ENCODE data around the gene PLAAT4.

PLAAT4 gene

GRCh38 chr11:63516109-63516508 is 20.5 kb upstream of the PLAAT4 start:
- DNase-seq: no peak
- Histone ChIP-seq H3K27me3 (no peaks in the 10 kb centered on the region), H3K4me3 (ENCODE audit: low read depth, low read length) (no peak overlapping the region), H3K36me3 (no peaks in the 10 kb centered on the region), H3K9me3 (no peaks in the 10 kb centered on the region), H3K4me1 (no peaks in the 10 kb centered on the region)
- no peak for TF ChIP-seq CTCF (IDR thresholded peaks at IDR 0.05; ENCODE audit: low read depth, low read length)

DNA sequence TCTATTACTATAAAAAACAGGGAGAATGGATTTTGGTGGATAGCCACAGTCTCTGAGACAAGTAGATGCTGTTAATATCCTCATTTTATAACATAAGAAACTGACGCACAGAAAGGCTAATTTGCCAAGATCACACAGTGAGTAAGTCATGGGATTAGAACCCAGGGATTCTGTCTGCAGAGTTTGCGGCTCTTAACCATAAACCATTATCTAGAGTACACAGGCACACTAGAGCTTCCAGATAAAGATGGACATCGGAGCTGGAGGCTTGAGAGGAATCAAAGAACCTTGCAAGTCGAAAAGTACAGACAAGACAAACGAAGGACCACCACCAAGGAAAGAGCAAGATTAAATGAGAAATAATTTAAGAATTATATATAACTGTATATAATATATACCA is 19.5 kb upstream of the PLAAT4 start:
- DNase-seq: no peak
- no peaks in the 10 kb centered on the region for H3K9me3 ChIP-seq
- TF ChIP-seq CTCF (IDR thresholded peaks at IDR 0.05; ENCODE audit: low read depth, low read length): no peak
- H3K4me3 ChIP-seq (ENCODE audit: low read depth, low read length): no peak overlapping the region
- no peaks in the 10 kb centered on the region for H3K4me1 ChIP-seq
- no peaks in the 10 kb centered on the region for H3K27me3 ChIP-seq
- no peaks in the 10 kb centered on the region for H3K36me3 ChIP-seq

- Histone ChIP-seq H3K4me1 (no peaks in the 10 kb centered on the region), H3K36me3 (no peaks in the 10 kb centered on the region), H3K27me3 (no peaks in the 10 kb centered on the region), H3K9me3 (no peaks in the 10 kb centered on the region), H3K4me3 (ENCODE audit: low read depth, low read length) (no peak overlapping the region)
- no peak for DNase-seq
- no peak for TF ChIP-seq CTCF (IDR thresholded peaks at IDR 0.05; ENCODE audit: low read depth, low read length)
Observed at GRCh38 chr11:63518548-63518947, 18.1 kb upstream of the PLAAT4 start.

GRCh38 chr11:63520606-63521170 is 15.9 kb upstream of the PLAAT4 start:
- Histone ChIP-seq H3K9me3 (no peaks in the 10 kb centered on the region), H3K27me3 (no peaks in the 10 kb centered on the region), H3K4me1 (no peaks in the 10 kb centered on the region), H3K36me3 (no peaks in the 10 kb centered on the region), H3K4me3 (ENCODE audit: low read depth, low read length) (no peak overlapping the region)
- no peak for DNase-seq
- no peak for TF ChIP-seq CTCF (IDR thresholded peaks at IDR 0.05; ENCODE audit: low read depth, low read length)

DNA sequence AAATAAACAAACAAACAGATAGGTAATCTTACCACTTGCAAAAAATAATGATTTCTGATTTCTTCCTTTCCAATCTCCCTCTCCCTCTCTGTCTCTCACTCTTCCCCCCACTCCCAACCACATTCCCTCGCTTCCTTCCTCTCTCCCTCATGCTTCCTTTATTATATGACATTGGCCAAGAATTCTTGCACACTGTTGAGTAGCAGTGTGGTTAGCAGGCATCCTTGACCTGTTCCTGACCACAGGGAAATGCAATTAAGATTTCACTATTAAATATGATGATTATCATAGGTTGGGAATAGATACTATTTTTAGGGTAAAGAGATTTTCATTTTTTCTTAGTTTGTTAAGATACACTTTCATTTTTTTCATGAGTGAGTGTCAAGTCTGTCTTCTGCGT is 14.7 kb upstream of the PLAAT4 start:
- Histone ChIP-seq H3K4me3 (ENCODE audit: low read depth, low read length) (no peak overlapping the region), H3K9me3 (no peaks in the 10 kb centered on the region), H3K4me1 (no peaks in the 10 kb centered on the region), H3K36me3 (no peaks in the 10 kb centered on the region), H3K27me3 (no peaks in the 10 kb centered on the region)
- no peak for DNase-seq
- TF ChIP-seq CTCF (IDR thresholded peaks at IDR 0.05; ENCODE audit: low read depth, low read length): no peak

GRCh38 chr11:63523151-63523550 is 13.5 kb upstream of the PLAAT4 start:
- no peaks in the 10 kb centered on the region for H3K36me3 ChIP-seq
- H3K9me3 ChIP-seq: no peaks in the 10 kb centered on the region
- H3K27me3 ChIP-seq: no peaks in the 10 kb centered on the region
- TF ChIP-seq CTCF (IDR thresholded peaks at IDR 0.05; ENCODE audit: low read depth, low read length): no peak
- H3K4me3 ChIP-seq (ENCODE audit: low read depth, low read length): no peak overlapping the region
- no peaks in the 10 kb centered on the region for H3K4me1 ChIP-seq
- DNase-seq: no peak

Data from BE2C (cell line).